ENCODE measurements around the gene TNIK.

- TF ChIP-seq, protein P1, sequence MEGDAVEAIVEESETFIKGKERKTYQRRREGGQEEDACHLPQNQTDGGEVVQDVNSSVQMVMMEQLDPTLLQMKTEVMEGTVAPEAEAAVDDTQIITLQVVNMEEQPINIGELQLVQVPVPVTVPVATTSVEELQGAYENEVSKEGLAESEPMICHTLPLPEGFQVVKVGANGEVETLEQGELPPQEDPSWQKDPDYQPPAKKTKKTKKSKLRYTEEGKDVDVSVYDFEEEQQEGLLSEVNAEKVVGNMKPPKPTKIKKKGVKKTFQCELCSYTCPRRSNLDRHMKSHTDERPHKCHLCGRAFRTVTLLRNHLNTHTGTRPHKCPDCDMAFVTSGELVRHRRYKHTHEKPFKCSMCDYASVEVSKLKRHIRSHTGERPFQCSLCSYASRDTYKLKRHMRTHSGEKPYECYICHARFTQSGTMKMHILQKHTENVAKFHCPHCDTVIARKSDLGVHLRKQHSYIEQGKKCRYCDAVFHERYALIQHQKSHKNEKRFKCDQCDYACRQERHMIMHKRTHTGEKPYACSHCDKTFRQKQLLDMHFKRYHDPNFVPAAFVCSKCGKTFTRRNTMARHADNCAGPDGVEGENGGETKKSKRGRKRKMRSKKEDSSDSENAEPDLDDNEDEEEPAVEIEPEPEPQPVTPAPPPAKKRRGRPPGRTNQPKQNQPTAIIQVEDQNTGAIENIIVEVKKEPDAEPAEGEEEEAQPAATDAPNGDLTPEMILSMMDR (IDR thresholded peaks at IDR 0.05; ENCODE audit: low read length), result no peak
- TF ChIP-seq EZH2 (IDR thresholded peaks at IDR 0.05; ENCODE audit: borderline replicate concordance, low read length), result no peak
Observed at GRCh38 chr3:171181907-171182690, 278.1 kb downstream of the TNIK start.

All from OCI-LY1 (cell line).